Sigmoid colon (tissue), 3 donors: Measurements from ENCODE around the gene MYO1F.

ENCODE experiments used
- CTCF ChIP-seq, 4 experiments: fragments of 450-650 bp in 3 of 4; fragments of 200-600 bp in 1 of 4; IDR thresholded peaks; one replicate each; pipeline ENCODE4 v1.5.1; 2016 to 2019; ENCODE audit warnings: antibody characterized with exemption in 4 of 4, mild to moderate bottlenecking in 3 of 4, moderate library complexity in 2 of 4
- POLR2A ChIP-seq, 2 donors: fragments of 450-650 bp; IDR thresholded peaks; one replicate each; pipeline ENCODE4 v1.6.1; 2016; ENCODE audit warnings: antibody characterized with exemption in 2 of 2, mild to moderate bottlenecking in 2 of 2, moderate library complexity in 2 of 2

GRCh38 chr19:8573316-8573715, 3.9 kb downstream of the MYO1F start:
- TF ChIP-seq CTCF (IDR thresholded peaks at IDR 0.05) (no peak), POLR2A (IDR thresholded peaks at IDR 0.05) (no peak)
